ENCODE measurements around the gene CLEC20A.
A peak's percentile ranks its signal among the peaks of the same experiment; 100 is the strongest.

Gene CLEC20A
- total RNA-seq, result 0 reads per million in 2 donors

DNA sequence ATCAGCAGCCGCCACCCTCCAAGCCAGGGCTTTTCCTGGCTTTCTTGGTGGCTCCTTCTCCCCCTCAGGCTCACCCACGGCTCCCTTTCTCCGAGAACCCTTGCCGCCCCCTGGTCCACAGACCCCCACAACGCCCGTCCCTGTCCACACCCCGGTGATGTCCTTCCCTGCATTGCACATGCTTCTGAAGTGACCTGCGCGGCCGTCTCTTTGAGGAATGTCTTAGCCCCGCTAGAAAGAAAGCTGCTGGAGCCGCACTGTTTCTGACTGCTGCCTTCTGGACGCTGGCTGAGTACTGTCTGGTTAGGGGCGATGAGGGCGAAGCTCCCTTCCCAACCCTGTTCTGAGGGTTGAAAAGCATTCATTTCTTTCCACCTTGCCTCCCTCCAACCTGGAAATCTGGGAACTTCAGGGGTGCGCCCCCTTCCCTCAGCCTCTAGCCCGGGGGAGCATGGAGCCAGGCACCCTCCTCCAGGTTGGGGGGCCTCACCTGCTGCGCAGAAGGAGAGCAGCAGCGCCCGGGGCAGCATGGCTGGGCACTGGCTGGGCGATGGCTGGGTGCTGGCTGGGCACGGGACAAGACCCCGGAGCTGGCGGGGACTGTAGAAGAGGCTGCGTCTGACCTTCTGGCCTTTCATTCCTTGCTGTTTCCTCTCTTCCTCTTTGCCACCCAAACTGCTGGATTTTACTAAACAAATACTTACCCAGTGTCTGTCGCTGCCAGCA lies at the start of gene CLEC20A:
CLEC20A (minus strand) TSS at position 555 of the 726 bp plus-strand sequence; CDS start at position 530, 25 bp downstream.
- DNase-seq, result no peak

DNA sequence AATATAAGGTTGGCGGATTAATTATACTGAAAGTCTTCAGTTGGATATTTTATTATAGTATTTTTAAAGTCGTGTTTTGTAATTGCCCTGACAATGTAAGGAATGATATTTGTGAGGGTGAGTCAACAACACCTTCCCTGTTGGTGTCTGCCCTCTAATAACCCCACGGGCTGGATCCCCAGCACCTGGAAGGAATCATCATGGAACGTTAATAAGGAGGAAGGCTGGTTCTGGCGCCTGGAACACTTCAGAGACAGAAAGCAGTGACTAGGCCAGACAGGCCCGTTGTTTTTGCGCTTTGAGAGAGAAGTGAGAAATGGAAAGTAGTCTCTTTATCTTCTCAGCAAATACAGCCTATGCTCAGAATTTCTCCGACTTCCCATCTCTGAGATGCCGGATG lies 47.8 kb upstream of the CLEC20A start:
- no peak for DNase-seq

DNA sequence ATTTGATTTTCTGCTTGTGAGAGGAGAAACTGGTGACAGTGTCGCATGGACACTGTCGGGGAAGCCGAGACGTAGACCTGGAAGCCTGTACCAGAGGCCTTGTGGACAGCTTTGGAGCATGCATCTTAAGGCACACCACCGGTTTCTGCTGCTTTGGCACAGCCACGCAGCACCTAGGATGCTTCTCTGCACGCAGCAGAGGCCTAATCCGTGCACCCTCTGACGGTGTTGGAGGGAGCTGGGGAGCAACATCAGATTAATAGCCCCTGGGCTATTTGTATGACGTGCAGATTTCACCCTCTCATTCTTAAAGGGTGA lies 46.5 kb upstream of the CLEC20A start:
- no peak for DNase-seq

- peak; percentile 60 for DNase-seq
These were observed 46.0 kb upstream of the CLEC20A start for GRCh38 chr1:178542554-178543289.

DNA sequence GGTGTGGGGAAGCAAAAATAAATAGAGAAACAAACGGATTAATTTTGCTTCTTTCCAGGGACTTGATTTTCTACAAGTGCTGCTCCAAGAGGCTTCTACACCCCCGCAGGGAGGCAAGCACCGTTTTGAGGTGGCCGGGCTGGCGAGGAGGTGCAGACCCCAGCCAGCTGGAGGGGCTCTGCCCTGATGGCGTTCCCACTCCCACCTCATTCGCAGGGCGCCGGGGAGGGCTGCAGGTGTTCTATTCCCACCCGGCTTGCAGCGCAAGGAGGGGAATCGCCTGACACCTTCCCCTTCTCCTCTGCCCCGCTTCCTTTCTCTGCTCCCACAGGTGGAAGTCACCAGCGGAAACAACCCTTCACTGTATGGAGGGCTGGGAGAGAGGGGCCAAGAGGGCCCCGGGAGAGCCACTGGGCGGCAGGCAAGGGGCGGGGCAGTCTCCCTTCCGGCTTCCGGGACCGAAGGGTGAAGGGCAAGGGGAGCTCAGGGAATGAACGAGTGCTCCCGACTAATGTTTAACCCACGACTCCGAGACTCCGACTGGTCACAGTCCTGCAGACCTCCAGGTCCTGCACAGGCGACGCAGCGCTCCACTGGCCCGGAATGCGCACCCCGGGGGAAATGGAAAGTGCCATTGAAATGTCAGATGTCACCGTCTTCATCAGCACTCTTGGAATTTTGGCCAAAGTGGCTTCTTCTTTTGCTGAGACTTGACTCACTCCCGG lies 45.2 kb upstream of the CLEC20A start:
- DNase-seq, result no peak

DNA sequence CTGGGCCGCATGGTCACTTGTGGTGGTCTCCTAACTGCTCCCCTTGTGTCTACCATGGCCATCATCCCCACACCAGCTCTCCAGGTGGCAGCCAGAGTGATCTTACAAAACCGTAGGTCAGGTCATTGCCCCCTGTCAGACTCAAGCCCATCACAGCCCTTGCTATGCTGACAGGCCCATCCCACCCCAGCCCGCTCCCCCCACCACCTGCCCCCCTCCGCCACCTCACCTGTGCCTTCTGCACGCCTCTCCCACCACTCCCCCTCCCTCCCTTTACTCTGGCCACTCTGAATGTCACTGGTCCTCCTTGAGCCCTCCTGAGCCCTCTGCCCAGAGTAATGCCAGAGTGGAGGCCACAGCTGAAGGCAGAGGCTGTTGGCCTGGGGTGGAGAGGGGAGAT lies 44.6 kb upstream of the CLEC20A start:
- no peak for DNase-seq

DNA sequence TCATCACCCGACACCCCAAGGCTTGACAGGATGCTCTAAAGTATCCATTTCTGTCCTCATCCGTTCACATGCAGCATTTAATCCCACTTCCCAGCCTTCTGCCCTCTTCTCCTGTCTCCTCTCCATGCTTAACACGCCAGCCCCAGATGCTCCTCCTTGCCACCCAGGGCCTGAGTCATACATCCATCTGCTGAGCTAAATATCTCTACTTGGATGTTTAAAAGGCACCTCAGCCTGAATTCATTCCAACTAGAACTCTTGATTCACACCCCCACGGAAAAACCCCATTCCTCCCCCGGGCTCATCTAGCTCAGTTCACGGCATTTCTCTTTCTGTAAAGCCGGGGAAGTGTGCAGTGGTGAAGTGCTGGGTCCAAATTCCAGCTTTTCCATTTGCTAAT lies 43.9 kb upstream of the CLEC20A start:
- DNase-seq, result no peak

DNA sequence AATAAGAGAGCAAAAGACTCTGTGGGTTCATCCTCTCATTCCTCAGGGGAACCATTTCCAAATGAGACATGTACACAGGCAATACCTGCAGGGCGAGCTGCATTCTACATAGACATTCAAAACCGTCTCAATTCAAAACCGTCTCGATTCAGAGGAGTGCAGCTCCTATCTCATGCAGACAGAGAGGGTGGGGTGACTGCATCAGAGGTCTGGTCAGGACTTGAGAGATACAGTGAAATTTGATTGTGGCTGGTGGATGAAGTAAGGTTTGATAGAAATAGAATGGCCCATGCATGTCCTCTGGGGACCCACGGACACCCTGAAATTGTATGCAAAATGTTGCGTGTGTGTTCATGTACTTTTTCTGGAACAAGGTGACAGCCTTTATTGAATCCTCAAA lies 43.4 kb upstream of the CLEC20A start:
- DNase-seq, result no peak

DNA sequence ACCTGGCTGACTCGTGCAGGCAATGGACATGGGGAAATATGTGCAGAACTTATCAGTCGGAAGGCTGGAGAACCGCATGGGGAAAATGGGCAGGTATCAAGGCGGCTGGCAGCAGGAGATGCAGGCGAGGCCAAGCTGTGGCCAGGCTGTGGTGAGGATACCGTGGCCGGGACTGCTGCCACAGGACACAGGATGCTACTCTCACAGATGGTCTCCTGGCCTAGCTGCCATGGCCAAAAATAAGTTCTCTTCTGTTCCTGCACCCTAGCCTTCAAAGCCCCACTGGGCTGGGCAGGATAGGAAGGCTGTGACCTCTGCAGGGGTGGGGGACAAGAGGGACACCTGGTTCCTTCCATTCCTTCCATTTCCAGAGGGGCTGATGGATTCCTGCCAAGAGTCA lies 42.5 kb upstream of the CLEC20A start:
- DNase-seq, result no peak

- DNase-seq, result no peak
These were observed 41.6 kb upstream of the CLEC20A start for GRCh38 chr1:178538192-178538916.

DNA sequence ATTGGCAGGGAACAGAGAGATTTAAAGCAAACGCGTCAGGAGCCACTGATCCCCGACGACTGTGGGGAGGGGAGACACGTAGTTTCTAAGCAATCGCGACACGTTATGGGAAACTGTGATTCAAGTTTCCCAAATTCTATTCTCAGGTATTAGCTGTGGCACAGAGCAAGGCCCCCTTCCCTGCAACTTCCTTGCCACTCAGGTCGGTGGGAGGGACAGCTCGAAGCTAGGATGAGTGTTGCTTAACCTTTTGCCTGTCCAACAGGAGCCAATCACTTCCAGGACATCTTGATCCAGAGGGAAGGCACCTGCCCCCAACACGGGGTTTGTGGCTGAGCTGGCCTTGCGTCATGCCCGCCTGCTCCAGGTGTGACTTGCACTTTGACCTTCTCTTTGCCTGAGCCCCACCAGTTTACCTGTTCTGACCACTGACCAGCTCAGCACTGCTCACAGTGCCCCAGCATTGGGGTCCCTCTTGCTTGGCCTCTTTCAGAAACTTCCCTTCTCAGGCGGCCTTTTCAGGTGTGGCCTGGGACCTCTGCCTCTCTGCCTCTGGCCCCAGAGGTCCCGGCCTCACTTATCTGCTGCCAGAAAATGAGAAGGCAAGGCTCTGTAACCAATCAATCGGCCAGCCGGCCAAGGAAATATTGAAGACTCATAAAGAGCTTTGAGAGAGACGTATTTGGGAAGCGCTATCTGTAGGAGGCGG lies 40.8 kb upstream of the CLEC20A start:
- no peak for DNase-seq

DNA sequence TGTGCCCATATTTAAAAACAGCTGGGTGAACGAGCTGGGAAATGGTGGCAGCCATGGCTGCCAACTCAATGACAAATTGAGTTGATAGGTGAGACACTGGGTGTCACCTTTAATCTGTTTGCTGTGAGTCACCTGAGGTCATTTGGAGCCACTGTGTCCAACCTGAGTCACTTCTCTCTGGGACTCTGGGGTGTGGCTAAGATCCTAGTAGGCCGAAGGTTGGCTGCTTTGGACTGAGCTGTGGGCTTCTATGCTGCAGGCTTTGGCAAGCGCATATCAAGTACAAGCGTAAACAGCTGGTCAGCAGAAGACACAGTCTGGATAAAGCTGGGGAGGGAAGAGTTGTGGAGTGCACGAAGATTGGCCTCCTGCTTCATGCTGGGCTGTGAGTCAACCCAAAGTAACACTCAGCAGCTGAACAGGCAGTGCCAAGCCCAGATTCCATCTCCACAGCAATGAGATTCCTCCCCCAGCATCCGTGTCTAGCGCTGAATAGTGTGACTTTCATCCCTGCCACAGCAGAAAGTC lies 40.1 kb upstream of the CLEC20A start:
- DNase-seq, result no peak

GRCh38 chr1:178536329-178536728 lies 39.6 kb upstream of the CLEC20A start:
- DNase-seq, result no peak

DNA sequence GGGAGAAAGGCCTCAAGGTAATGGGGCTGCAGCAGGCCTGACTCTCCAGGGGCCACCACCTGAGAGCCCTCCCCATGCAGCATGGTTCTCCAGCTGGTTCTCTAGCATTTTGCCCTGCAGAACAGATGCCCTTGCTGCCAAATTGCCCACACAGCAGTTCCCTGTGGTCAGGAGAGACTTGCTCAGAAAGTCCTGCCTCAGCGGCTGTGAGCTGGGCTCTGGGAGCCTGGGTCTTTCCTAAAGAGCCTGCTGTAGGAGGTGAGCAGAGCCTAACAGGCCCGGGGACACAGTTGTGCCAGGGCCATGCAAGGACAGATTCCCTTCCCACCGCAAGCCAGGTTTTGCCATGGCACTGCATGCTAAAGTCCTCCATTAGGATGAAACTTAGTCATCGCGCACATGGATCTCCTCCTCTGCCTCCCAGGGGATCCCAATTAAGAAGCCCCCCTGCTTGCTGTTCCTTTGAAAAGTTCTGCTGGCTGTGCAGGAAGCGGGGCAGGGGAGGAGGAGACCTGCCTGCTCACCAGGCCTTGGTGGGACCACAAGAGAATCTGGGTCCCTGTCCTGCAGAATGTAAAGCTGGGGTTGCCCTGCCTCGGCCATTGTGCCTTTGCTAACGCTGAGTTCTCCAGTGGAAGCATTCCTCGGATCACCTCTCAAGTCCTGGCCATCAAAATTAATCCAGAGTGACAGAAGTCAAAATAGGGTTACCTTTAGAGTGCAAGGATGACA lies 37.5 kb upstream of the CLEC20A start:
- DNase-seq, result no peak

DNA sequence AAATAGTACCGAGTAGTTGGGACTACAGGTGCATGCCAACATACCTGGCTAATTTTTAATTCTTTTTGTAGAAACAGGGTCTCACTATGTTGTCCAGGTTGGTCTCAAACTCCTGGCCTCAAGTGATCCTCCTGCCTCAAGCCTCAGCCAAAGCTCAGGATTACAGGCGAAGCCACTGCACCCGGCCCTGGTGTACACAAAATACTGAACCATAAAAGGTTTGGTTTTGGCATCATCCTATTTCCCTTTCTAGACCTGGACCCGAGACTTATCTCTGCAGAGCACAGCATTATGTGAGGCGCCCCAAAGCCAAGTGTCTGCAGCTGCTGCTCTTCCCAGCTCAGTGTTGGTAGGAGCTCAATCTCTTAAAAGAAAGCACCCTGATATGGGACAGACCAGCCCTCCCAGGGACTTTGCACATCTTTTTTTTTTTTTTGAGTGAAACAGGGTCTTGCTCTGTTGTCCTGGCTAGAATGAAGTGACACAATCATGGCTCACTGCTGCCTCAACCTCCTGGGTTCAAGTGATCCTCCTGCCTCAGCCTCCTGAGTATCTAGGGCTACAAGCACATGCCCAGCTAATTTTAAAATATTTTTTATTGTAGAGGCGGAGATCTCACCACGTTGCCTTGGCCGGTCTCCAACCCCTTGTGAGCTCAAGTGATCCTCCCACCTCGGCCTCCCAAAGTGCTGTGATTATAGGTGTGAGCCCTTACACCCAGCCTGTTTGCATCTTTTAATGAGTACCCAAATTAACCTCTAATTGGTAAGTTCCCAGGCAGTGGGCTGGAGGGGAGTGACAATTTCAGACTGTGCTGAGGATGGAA lies 36.6 kb upstream of the CLEC20A start:
- no peak for DNase-seq

GRCh38 chr1:178532392-178532791 lies 35.6 kb upstream of the CLEC20A start:
- no peak for DNase-seq

DNA sequence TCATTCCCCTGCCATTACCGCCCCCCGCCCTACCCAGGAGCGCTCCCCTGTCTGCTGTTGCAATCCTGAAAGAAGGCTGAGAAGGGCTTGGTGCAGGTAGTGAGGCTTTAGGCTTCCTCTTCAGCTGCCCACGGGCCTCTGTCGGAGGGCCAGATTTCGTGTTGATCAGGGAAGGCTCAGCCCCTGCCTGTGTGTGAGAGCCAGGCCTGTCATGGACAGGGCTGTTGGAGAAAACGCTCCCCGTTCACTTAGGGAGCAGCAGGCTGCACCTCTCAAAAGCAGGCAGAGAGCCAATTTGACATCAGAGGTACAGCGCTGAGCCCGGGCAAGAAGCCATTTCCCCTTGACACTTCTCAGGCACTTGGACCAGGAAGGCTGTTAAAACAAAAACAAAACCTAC lies 35.1 kb upstream of the CLEC20A start:
- no peak for DNase-seq

DNA sequence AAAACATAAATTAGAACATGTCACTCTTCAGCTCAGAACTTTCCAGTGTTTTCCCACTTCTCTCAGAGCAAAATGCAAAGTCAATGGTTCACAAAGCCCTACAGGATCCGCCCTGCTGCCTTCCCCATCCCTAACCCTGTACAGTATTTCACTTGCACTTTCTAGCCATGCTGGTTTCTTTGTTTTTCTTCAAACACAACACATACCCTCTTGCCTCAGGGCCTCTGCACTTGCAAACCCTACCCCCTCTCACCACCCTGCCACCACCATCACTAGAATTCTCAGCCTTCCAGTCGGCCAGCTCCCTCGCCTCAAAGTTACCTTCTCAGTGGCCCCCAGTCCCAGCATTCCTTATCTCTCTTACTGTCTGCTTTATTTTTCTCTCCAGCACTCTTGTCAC lies 33.7 kb upstream of the CLEC20A start:
- no peak for DNase-seq

- DNase-seq, result no peak
These were observed 33.3 kb upstream of the CLEC20A start for GRCh38 chr1:178530037-178530402.

GRCh38 chr1:178529364-178530036 lies 32.7 kb upstream of the CLEC20A start:
- no peak for DNase-seq

Measured in activated gamma-delta T cell (primary cell).